ENCODE results near the gene TMEM267.
"Not testable (repeated sequence)": the region's sequence is repeated elsewhere in the genome, so short reads cannot be mapped to it uniquely, and the experiment has no call there.

TMEM267 gene, protein sequence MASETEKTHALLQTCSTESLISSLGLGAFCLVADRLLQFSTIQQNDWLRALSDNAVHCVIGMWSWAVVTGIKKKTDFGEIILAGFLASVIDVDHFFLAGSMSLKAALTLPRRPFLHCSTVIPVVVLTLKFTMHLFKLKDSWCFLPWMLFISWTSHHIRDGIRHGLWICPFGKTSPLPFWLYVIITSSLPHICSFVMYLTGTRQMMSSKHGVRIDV

DNA sequence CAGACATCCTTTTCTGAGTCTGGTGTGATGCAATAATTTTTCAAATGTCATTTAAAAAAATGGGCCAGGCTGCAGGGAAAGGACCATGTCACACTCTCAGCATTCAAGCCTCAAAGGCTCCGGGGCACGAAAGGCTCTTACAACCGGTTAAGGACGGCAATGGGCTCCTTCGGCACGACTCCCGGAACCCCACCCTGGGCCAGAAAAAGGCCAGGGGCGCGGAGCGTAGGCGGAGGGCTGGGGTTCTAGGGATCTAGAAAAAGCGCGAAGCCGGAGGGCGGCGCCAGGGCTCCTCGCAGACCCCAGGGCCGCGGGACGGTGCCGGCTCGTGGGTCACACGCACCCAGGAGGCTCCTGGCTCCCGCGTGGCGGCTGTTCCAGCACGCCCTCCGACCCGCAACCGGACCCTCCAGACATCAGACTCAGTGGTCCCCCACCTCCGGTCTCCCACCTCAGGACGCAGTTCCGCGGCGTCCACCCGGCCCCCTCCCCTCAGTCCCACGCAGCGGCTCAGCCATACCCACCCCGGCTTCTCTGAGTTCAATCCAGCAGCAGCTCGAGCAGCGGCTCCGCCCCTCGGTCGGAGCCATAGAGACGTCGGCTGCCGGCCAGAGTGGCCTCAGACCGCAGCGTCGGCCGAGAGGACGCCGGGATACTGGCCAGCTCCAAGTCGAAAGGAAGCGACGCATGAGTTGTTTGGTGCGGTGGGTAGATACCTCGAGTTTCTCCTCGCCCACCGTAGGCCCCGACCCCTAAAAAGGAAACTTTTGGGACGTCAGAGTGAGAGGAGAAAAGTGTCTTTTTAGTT lies at the start of gene TMEM267:
Gene TMEM267, minus strand, starts transcription at position 568 of the 808 bp plus-strand sequence. CDS start 29,896 bp downstream, outside the sequence.
- peak; percentile 90 for DNase-seq (ENCODE audit: low spot score)

DNA sequence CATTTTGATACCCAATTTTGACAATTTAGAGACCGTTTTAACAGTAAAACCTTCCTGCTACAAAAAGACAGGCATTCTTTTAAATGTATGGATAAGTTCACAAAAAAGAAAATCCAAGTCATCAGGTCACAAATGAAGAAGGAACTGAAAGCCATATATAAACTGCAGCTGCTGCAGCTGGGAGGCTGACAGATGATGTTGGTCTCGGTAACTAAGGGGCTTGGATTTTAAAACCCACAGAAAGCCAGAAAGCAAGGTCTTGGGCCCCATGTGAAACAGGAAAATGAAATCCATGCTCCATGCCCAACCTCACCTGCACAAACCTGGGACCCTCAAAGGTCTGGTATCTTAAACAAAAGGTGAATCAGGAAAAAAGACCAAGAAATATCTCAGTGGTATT lies 47.0 kb upstream of the TMEM267 start:
- DNase-seq (ENCODE audit: low spot score): no peak

DNA sequence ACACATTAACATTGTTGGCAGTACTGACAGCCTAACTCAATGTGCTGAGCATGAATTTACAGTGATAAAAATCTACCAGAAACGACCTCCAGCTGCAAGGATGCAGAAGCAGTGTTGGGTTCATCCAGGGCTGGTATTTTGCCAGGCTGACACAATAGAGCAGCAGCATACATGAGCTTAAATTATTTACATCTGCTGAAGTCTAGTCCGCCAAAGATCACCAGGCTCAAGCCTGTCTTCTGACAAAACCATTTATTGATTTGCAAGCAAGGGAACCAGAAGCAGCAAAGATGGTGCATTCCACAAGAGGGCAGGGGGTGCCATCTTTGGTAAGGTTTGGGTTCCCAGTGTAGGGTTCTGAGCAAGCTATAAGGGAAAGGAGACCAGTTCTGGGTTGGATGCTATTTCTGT lies 40.0 kb upstream of the TMEM267 start:
- no peak for DNase-seq (ENCODE audit: low spot score)

DNA sequence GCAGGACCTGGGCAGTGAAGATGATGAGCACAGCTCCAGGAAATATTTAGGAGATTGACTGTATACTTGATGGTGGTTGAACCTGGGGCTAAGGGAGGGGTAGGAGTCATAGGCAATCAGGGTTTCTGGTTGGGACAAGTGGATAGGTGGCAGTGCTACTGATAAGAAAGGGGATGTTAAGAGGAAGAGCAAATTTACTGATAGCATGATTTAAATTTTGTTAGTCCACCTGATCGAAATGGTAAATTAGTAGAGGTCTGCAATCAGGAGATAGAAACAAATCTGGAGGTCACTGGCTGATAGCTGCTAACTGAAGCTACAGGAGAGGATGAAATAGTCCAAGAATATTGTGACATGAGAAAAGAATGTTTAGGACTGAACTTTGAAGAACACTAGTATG lies 37.0 kb upstream of the TMEM267 start:
- no peak for DNase-seq (ENCODE audit: low spot score)

DNA sequence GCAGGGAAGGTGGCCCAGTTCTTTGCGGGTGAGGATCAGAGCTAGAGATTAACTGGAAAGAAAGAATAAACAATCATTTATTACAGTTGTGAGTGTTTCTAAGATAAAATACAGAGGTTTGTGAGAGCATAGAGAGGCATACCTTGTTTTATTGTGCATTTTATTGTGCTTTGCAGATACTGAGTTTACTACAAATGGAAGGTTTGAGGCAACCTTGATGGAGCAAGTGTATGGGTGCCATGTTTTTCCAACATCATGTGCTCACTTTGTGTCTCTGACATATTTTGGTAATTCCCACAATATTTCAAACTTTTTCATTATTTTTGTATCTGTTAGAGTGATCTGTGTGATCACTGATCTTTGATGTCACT lies 32.0 kb upstream of the TMEM267 start:
- no peak for DNase-seq (ENCODE audit: low spot score)

DNA sequence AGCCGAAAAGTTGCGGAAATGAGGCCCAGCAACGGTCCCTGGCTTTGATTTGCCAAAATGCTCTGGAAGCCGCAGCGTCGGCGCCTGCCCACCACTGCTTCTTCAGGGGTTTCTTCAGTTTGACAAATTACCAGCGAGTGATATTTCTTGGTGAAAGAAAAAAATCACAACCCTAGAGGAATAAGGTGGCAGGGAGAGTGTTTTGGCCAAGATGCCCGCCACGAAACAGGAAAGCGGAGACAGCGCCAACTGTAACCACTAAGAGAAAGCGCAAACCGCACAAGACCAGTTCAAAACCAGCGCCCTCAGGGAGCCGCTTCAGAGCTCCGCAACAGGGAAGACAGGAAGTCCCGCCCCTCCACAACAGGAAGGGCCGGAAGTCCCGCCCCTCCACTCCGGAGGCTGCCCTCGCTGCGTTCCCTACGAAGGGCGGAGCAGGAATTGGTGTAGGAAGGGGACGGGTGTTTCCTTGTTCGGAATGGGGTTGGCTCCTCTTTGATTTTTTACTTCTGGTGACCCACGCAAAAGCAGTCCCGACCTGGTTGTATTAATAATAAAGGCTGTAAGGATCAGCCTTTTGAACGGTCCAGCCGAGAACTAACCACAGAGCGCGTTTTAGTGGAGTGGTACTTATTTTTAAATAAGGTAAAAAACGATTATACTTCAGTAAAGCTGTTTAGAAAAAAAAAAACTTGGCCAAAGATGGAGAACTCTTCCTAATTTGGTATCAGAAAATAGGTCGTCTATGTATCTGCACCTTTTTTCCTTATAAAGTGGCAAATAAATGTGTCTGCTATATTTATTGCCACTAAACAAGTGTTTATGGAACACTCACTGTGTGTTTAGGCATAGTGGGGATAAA lies 31.4 kb upstream of the TMEM267 start, which contains the start of gene C5orf34:
Gene C5orf34, minus strand, starts transcription at position 333 of the 862 bp plus-strand sequence. CDS start 5,809 bp downstream, outside the sequence.
- peak; percentile 94 for DNase-seq (ENCODE audit: low spot score)

DNA sequence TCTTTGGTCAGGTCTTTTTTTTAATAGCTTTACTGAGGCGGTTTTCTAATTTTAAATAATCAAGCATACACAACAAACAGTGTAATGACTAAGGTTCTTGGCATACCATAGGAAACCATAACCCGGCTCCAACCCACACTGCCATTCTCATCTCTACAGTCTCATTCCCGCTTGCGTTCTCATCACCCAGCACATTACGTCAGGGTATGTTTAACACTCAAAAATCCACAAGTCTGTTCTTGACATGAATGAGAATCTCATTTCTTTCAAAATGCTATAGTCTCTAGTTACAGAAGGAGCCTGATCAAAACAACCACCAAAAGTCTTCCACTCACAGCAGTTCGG lies 30.8 kb upstream of the TMEM267 start:
- peak; percentile 39 for DNase-seq (ENCODE audit: low spot score)

DNA sequence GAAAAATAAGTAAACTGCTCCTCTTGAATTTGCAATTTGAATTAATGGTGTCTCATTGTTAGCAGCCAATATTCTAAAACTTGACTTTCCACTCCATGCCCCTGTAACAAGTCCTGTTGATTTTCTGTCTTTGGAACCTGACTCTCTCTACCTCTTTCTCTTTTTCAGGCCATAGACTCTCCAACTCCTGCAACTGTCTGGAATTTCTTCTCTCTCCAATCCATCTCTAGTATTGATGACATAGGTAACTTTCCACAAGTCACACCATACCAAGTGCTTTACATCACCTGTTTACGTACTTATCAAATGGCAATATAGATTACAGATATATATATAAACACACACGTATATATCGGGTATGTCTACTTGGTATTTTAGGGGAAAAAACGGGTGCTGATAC lies 30.4 kb upstream of the TMEM267 start:
- no peak for DNase-seq (ENCODE audit: low spot score)

DNA sequence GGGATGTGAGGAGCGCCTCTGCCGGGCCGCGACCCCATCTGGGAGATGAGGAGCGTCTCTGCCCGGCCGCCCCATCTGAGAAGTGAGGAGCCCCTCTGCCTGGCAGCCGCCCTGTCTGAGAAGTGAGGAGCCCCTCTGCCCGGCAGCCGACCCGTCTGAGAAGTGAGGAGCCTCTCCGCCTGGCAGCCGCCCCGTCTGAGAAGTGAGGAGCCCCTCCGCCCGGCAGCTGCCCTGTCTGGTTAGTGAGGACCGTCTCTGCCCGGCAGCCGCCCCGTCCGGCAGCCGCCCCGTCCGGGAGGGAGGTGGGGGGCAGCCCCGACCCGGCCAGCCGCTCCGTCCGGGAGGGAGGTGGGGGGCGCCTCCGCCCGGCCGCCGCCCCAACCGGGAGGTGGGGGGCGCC lies 27.4 kb upstream of the TMEM267 start:
- DNase-seq (ENCODE audit: low spot score): not testable (repeated sequence)

DNA sequence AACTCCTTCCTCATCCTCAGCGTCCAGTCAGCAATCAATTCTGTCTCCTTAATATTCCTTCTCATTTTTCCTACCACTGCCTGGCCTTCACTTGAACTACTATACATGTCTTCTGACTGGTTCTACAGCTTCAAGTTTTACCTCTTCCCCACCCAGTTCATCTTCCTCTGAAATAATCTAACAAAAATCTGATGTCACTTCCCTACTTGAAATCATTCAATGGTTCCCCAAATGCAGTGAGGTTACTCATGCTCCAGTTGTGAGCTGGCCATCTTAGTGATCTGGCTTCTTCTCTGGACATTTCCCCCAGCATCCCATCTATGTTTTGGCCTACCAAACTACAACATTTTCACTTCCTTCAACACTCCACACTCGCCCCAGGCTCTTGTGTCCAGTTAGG lies 14.9 kb upstream of the TMEM267 start:
- no peak for DNase-seq (ENCODE audit: low spot score)

DNA sequence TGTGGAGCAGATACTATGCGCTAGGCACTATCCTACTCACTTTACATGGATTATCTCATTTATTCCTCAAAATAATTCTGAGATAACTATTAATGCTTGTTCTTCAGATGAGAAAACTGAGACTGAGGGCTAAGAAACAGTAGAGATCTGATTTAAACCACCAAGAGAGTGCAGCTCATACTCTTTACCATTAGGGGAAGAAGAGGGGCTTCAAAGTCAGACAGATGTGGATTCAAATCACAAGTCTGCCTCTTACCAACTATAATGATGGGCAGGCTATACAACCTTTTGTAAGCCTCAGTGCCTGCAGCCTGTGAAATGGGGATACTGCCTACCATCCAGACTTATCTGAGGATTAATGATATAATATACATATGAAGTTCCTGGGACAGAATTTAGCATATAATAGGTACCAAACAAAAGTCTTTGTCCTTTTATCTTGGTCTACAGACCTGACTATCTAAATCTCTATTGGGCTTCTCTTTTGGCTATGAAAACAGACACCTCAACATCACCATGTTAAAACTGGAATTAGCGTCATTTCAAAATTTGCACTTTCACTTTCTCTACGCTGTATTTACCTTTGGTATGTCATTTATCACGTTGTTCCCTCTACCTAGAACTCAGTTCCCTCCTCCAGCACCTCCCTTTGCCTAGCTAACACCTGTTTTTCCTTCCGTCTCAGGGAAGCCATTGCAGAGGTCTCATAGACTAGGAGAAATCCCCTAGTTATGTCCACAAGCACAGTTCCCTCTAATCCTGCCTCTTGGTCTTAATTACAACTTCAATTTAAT lies 13.8 kb upstream of the TMEM267 start:
- no peak for DNase-seq (ENCODE audit: low spot score)

DNA sequence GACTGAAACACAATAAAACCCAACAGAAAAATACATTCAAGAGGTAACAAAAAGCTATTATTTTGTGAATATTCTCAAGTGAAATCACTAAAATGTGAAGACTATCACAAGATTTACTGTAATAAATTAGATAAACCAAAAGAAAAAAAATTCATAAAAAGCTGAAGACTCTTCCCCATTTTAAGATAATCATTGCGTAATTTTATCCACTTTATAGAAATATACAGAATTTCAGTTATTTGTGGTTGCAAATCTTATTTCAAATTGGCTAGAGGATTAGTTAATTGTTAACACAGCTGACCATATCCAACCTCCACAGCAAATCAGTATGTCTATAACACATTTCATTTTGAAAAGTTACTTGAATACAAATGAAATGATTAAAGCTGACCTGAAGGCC lies 7.7 kb upstream of the TMEM267 start:
- no peak for DNase-seq (ENCODE audit: low spot score)

DNA sequence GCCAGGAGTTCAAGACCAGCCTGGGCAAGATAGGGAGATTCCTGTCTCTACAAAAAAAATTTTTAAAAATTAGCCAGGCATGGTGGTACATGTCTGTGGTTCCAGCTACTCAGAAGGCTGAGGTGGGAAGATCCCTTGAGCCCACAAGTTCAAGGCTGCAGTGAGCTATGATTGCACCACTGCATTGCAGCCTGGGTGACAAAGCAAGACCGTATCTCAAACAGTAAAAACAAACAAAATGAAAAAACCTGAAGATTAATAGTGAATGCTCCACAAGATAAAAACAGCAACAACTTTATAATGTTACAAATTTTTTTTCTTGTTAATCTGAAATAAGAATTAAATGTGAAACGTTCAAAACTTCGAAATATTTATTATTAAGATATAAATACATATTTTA lies 2.7 kb upstream of the TMEM267 start:
- no peak for DNase-seq (ENCODE audit: low spot score)

DNA sequence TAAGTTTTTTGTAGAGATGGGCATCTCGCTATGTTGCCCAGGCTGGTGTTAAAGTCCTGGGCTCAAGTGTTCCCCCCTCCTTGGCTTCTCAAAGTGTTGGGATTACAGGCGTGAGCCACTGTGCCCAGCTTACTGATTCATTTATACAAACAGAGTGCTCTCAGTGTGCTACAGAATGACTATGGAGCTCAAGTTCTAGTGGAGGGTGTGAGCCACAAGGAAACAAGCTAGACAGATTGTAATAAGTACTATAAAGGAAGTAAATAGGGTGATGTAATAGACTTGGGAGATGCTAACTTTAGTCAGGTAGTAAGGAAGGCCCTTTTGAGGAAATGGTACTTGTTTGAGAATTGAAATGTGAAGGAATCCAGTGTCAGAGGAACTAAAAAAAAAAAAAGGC lies 1.7 kb upstream of the TMEM267 start:
- no peak for DNase-seq (ENCODE audit: low spot score)

DNA sequence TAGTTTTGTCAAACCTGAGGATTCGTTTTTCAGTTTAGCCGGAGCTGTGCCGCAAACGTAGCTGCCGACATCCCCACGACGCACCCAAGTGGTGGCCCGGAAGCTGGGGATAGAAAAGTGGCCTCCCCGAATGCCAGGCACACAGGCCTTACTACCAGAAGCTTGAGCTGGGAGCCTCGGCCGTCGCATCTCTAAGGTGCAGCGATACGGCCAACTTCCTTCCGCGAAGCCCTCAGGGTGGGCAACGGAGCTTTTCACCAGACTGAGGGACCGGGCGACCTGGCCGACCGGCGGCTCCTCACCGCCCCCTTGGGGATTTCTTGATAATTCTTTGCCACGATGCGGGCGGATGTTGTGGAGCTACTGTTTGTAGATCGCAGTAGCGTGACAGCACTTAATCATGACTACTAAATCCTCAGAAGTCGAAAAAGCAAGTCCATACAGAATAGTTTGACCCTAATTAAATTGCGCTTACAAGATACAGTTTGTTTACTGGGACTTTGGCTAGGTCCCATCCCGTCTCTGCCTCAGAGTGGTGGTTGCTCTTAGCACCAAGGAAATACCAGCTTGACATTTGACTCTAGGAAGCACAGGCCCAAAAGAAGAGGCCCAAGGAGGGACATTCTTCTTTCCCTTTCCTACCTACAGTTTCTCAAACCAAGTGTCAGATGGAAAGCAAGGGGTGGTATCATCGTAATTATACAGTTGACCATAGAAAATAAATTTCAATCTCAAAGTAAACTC lies 613 bp upstream of the TMEM267 start:
- DNase-seq (ENCODE audit: low spot score): peak; percentile 80

DNA sequence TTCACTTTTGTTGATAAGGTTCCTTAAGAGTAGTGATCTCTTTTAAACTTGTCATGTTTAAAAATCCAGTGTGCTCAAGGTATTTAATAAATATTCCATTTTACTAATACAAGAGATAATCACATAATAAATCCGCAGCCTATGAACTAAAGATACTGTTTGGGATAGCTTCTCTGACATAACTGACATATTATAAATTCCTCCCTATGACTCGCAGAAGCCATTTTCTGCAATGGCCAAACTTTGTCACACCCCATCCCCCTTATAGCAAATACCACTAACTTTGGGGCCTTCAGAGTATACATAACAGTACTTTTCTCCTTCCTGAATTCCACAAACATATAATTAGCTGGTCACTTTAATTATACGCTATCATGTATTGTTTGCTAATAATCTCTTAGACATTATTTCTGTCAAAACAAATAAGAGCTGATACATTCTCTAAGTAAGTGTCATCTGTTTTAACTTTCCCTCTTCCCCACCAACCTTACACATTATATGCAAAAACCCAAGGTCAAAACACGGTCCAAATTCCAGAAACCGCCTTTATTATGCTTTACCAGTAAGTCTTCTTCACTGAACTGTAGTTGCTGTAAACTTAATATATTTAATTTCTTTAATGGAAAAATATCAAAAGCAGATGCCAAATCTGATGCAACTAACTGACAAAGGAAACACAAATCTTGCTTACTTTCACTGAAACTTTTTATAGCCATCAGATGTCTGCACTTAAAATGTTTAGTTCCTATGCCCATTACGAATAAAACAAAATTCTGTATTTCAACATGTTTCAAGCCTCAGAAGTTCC lies 971 bp downstream of the TMEM267 start:
- peak; percentile 32 for DNase-seq (ENCODE audit: low spot score)

DNA sequence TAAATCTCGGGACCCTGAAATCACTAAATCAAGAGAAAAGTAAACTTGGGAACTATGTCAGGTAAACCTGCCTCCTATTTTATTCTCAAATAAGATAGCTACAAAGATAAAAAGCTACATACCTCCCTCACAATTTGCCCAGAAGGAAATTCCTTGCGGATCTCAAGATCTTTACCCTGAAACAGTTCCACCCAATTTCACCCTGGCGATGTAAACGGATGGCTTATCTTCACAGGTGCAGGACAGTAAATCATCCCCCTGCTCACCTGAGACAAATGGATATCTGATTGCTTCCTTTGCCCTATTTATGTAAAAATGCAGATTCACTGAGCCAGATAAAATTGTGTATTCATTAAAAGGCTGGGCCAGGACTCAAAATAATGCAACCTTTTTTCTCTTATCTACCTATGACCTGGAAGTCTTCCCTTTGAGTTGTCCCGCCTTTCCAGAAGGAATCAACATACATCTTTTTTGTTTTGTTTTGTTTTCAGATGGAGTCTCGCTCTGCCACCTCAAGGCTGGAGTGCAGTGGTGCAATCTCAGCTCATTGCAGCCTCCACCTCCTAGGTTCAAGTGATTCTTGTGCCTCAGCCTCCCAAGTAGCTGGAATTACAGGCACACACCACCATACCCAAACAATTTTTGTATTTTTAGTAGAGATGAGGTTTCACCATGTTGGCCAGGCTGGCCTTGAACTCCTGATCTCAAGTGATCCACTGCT lies 13.8 kb downstream of the TMEM267 start:
- DNase-seq (ENCODE audit: low spot score): no peak

DNA sequence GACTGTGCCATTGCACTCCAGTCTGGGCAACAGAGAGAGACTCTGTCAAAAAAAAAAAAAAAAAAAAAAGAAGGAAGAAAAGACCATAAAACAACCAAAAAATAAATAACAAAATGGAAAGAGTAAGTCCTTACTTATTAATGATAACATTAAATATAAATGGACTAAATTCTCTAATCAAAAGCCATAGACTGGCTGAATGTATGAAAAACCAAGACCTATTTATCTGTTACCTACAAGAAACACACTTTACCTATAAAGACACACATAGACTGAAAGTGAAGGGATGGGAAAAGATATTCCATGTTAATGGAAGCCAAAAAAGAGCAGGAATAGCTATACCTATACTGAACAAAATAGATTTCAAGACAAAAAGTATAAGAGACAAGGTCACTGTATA lies 16.6 kb downstream of the TMEM267 start:
- no peak for DNase-seq (ENCODE audit: low spot score)

DNA sequence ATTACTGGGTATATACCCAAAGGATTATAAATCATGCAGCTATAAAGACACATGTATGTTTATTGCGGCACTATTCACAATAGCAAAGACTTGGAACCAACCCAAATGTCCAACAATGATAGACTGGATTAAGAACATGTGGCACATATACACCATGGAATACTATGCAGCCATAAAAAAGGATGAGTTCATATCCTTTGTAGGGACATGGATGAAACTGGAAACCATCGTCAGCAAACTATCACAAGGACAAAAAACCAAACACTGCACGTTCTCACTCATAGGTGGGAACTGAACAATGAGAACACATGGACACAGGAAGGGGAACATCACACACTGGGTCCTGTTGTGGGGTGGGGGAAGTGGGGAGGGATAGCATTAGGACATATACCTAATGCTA lies 18.2 kb downstream of the TMEM267 start:
- DNase-seq (ENCODE audit: low spot score): not testable (repeated sequence)

DNA sequence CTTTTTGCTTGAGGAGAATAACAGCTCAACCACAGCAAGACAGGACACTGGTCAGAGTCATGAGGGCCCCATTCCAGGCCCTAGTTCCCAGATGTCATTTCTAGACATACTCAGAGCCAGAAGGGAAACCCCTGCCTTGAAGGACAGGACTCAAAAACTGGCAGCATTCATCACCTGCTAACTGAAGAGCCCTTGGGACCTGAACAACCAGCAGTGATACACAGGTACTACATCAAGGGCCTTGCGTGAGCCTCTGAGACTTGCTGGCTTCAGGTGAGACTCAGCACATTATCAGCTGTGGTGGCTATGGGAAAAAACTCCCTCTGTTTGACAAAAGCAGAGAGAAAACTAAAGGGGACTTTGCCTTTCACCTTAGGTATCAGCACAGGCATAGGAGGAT lies 22.6 kb downstream of the TMEM267 start:
- DNase-seq (ENCODE audit: low spot score): no peak
